Measurements from ENCODE around the gene GON7. TPM values are rescaled to one million over a fixed set of nuclear protein-coding genes. Genes with fewer than 3 reads are reported as not detected.

The GON7 gene, protein sequence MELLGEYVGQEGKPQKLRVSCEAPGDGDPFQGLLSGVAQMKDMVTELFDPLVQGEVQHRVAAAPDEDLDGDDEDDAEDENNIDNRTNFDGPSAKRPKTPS
- total RNA-seq: 10 to 100 TPM; 15.3 to 19.5 (median 18.6) TPM
- long read RNA-seq, donor 1, transcript GON7-201 (2 exons, 1,154 nt): major isoform, 27 of 28 reads
- long read RNA-seq, donor 1, partial matches to known transcripts: 0 of 28 reads
- long read RNA-seq, donor 1, other reads (novel, unspliced or antisense): 1 of 28 reads
- long read RNA-seq, donor 2, transcript GON7-201 (2 exons, 1,154 nt): major isoform, 34 of 41 reads
- long read RNA-seq, donor 2, partial matches to known transcripts: 0 of 41 reads
- long read RNA-seq, donor 2, other reads (novel, unspliced or antisense): 6 of 41 reads

DNA sequence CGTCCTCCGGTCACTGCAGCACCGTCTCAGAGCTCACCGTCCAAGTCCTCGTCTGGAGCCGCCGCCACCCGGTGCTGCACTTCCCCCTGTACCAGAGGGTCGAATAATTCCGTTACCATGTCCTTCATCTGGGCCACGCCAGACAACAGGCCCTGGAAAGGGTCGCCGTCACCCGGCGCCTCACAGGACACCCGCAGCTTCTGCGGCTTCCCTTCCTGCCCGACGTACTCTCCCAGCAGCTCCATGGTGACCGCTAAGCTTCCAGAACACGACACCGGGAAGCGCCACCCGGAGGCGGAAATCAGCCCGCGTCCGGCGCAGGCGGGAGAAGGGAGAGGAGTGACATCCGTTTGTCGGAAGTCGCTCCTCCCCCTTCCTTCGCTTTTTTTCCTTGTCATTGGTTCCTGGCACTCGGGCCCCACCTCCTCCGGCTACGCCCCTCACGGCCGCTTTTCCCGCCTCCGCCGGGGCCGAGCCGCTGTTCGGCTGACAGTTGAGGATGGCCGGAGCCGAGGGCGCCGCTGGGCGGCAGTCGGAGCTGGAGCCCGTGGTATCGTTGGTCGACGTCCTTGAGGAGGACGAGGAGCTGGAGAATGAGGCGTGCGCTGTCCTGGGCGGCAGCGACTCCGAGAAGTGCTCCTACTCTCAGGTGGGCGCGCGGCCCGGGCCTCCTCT lies at the start of gene GON7, which contains the start of gene UBR7:
Gene GON7, minus strand, starts transcription at position 273 of the 675 bp plus-strand sequence. Its CDS starts 28 bp downstream, at position 245.
Gene UBR7, plus strand, starts transcription at position 464 of the 675 bp plus-strand sequence. Its CDS starts 36 bp downstream, at position 500.
- H3K4me1 ChIP-seq (ENCODE audit: low read depth): peaks cover 16% of the 10 kb centered on the region
- no peaks in the 10 kb centered on the region for H3K36me3 ChIP-seq (ENCODE audit: low read depth)
- peak; percentile 19 for TF ChIP-seq CTCF (IDR thresholded peaks at IDR 0.05)
- intact Hi-C loops (cut with DNase I, micrococcal nuclease): no loop called here
- H3K4me3 ChIP-seq: peak within 1 kb of the TSS; percentile 85
- no peaks in the 10 kb centered on the region for H3K9me3 ChIP-seq
- peak; percentile 98 for ATAC-seq
- peak; percentile 96 to 97 (median 96) for DNase-seq

GRCh38 chr14:93249128-93249831 lies 42.4 kb upstream of the GON7 start:
- Histone ChIP-seq H3K4me1 (ENCODE audit: low read depth) (no peaks in the 10 kb centered on the region), H3K9me3 (no peaks in the 10 kb centered on the region), H3K36me3 (ENCODE audit: low read depth) (peaks cover 4% of the 10 kb centered on the region), H3K4me3 (no peak overlapping the region)
- no peak for DNase-seq
- TF ChIP-seq CTCF (IDR thresholded peaks at IDR 0.05): no peak
- intact Hi-C loops (cut with DNase I, micrococcal nuclease): no loop called here
- ATAC-seq: no peak

- TF ChIP-seq CTCF (IDR thresholded peaks at IDR 0.05): no peak
- Histone ChIP-seq H3K4me1 (ENCODE audit: low read depth) (no peaks in the 10 kb centered on the region), H3K9me3 (no peaks in the 10 kb centered on the region), H3K4me3 (no peak overlapping the region), H3K36me3 (ENCODE audit: low read depth) (peaks cover 4% of the 10 kb centered on the region)
- ATAC-seq (no peak), DNase-seq (no peak)
- intact Hi-C loops (cut with DNase I, micrococcal nuclease): no loop called here
These were observed 39.7 kb upstream of the GON7 start for GRCh38 chr14:93246534-93246933.

- Histone ChIP-seq H3K4me3 (no peak overlapping the region), H3K9me3 (no peaks in the 10 kb centered on the region), H3K4me1 (ENCODE audit: low read depth) (no peaks in the 10 kb centered on the region), H3K36me3 (ENCODE audit: low read depth) (peaks cover 4% of the 10 kb centered on the region)
- intact Hi-C loops (cut with DNase I, micrococcal nuclease): no loop called here
- no peak for DNase-seq
- no peak for TF ChIP-seq CTCF (IDR thresholded peaks at IDR 0.05)
- ATAC-seq: no peak
These were observed 39.0 kb upstream of the GON7 start for GRCh38 chr14:93245764-93246420.

- H3K36me3 ChIP-seq (ENCODE audit: low read depth): peaks cover 4% of the 10 kb centered on the region
These were observed 33.8 kb upstream of the GON7 start for GRCh38 chr14:93240678-93241000.

More at GRCh38 chr14:93240678-93241000, 33.8 kb upstream of the GON7 start:
- H3K4me1 ChIP-seq (ENCODE audit: low read depth): no peaks in the 10 kb centered on the region
- H3K9me3 ChIP-seq: no peaks in the 10 kb centered on the region
- DNase-seq (no peak), ATAC-seq (no peak)
- intact Hi-C loops (cut with DNase I, micrococcal nuclease): no loop called here
- no peak overlapping the region for H3K4me3 ChIP-seq
- no peak for TF ChIP-seq CTCF (IDR thresholded peaks at IDR 0.05)

All from mucosa of descending colon (tissue), 3 donors.